Embryonic facial prominence (tissue), 1 donor: ENCODE measurements around the gene RANBP3.

Source experiments
- DNase-seq: peaks from one replicate; pipeline ENCODE4 v3.0.0-alpha.2; 2016; ENCODE audit errors: extremely low spot score

Gene RANBP3

GRCh38 chr19:5952193-5953029, 25.5 kb downstream of the RANBP3 start:
- no peak for DNase-seq

- no peak for DNase-seq
Measured at GRCh38 chr19:5951338-5951861, 26.5 kb downstream of the RANBP3 start.

DNA sequence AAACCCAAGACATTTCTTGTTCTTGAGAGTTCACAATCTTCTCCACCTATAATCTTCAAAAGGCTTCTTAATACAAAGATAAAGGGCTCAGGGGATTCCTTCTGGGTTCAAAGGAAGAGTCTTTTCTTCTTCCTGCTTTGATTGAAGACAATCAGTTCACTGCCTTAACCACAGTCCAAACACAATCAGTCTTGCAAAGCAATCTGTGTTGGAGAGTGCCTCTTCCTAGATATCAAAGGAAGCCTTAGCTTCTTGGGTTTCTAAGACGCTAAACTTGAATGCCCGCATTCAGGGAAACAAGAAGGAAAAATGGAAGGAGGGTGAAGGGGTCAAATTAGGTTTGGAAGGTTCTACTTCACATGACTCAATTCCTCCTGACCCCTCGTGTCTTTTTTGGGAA, 27.2 kb downstream of the RANBP3 start:
- DNase-seq = no peak

DNA sequence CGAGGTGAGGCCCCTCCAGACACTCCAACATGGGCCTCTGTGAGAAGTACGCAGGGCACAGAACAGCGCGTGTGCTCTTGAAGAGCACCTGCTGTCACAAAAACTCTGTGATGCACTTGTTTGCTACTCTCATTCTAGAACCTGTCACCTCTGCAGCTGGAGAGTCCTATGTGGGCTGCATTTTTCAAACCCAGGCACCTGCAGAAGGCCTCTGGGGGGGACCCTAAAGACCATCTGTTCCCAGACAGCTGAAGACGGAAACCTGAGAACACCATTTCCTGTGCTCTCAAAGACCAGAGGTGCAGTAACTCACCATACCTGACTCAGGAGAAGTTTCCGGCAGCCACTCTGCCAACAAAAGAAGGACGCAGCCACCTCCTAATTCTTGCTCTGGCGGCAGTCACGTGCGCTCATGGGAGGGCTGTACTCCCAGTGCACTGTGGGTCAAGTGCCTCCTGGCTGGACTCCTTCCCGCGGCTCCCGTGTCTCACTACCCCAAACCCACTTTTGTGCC, 28.1 kb downstream of the RANBP3 start:
- no peak for DNase-seq

GRCh38 chr19:5948752-5949564, 29.0 kb downstream of the RANBP3 start:
- DNase-seq = no peak

DNA sequence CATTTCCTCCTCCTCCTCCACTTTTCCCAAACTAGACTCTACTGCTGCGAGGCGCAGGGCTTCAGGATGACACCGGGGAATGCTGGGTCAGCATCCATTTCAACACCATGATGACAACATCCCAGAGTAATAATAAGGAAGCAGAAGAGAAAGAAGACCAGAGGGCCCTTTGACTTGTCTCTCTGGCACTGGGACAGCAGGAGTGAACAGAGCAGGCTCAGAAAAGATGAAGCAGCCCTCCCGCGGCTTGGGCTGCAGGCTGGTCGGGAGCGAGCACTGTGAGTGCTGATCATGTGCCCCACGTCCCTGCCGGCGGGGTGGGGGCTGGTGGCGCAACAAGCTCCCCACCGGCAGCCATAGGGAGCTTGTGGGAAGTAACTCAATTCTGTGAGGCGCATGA, 30.5 kb downstream of the RANBP3 start:
- DNase-seq = no peak

DNA sequence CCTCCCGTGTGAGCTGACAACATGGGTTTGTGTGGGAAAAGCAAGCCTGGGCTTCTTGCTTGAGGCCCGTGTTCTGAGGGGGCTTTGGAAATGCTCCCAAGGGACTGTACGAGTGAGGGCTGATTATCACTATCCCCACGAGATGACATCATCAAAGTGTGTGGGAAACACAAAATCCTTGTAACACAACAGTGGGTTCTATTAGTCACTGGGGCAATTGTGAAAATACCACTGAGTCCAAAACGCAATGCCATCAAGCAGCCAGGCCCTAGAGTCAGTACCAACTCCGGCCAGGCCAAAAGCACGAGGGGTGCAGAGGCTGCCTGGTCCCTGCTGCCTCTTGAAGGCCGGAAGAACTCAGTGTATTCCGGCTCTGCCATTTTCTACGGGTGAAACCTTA, 34.3 kb downstream of the RANBP3 start:
- no peak for DNase-seq

DNA sequence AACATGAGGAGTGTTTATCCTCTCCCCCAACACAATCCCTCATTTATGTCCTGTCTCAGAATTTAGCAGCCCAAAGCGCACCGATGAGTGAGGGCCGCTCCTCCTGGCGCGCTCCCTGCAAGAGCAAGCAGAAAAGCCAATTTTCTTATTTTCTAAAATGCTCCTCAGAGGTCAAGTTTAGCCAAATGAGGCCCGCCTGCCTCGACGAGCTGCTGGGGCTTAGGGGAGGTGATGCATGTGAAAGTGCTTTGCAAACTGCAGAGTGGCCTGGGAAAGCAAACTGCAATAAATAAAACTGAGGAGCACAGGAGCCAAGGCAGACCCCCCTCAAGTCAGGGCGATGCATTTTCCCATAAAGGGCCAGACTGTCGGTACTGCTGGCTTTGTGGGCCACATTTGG, 34.9 kb downstream of the RANBP3 start:
- DNase-seq = no peak

- DNase-seq = no peak
Measured at GRCh38 chr19:5941673-5942072, 36.3 kb downstream of the RANBP3 start.

DNA sequence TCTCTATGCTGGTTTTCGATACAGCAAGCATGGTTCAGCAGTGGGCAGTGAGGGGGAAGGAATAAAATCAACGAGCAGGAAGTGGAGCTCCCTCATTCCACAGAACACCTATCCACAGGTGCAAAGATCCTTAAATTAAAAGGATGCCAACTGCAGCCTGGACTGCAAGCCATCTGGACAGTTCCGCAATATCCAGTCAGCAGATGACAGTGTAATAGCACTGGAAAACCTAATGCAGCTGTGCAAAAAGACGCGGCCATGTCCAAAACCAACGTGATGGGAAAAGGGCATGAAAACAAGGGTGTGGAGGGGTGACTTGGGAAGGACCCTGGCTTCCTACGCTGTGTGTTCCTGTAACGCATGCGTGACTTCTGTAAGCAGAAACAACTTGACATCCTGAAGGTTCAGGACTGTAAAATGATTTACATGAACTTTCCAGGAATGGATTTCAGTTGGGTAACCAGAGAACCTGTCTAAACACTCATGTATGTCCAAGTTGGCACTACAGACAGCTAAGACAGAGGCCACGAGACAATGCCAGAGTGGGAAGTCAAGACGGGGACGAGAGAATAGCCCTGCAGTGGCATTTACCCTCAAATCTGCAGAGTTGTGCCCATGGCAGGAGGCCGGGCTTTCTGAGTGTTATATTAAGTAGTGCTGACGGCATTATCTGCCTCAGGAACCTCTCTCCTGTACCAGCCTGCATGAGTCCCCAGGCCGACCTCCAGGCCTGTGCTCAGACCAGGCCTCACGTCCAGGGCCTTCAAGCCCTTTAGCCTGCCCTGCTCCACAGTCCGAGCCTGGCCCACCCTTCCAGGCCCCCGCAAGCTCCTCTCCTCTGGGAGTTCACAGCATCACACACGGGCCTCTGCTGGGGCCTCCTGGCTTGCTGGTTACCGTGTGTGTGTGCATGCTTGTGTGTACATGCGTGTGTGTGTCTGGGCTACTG, 37.4 kb downstream of the RANBP3 start:
- DNase-seq = no peak

- no peak for DNase-seq
Measured at GRCh38 chr19:5937550-5937949, 40.4 kb downstream of the RANBP3 start.

GRCh38 chr19:5936292-5936592, 41.7 kb downstream of the RANBP3 start:
- no peak for DNase-seq

DNA sequence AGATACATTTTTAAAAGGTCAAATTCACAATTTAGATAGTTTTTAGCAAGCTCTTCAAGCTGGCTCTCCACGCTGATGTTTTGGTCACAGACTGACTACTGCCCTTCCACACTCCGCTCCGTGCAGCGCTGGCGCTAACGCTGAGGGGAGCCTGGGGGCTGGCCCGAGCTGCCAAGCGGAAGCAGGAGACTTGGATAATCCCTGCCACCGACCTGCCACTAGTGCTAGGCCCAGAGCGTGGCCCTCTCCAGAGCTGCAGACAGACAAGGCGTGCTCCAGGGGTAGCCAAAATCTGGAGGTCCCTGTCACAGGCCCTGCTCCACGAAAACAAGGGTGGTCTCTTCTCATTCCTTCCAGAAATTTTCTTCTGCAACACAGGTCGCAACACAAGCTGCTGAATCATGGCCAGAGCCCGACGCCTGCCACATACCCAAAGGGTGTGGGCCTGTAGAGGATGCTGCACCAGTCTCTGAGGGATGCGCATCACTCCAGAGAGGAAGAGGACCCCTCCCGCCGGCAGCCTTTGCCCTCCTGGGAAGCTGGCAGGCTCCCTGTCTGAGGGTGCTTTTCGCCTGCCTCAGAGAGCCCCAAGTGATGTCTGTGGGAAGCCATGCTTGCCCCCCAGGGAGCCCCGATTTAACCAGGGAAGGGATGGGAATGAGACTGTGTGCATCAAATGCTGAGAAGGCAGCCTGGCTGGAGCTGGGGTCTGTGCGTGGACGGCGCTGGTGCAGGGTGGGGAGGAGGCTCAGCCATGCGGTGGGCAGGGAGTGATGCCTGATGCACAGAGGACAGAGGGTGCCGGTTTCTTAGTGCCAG, 42.3 kb downstream of the RANBP3 start:
- DNase-seq = no peak

DNA sequence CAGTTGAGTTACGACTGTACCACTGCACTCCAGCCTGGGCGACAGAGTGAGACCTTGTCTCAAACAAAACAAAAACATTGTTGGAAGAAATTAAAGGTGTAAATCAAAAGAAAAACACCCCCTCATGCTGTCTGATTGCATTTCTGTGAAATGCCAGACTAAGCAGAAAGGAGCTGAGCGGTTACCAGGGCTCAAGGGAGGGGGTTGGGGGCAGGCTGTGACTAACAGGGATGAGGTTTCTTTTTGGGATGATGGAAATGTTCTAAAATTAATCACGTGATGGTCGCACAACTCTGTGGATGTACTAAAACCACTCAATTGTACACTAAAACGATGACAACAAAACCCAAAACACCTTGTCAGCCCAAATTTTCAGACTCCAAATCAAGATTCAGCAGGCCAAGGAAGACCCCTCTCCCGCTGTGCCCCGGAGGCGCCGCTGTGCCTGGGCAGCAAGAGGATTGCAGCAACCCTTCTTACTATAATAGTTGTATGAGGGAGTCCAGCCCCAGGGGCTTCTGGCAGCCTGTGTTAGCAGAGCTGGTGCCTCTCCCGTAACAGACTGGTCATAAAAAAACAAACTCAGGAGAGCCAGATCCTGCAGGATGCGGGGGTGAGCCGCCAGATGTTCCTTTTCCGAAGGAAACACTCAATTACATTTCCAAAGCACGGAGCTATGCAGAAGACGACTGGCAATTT, 43.0 kb downstream of the RANBP3 start:
- DNase-seq = peak; percentile 18

GRCh38 chr19:5934069-5934401, 43.9 kb downstream of the RANBP3 start:
- DNase-seq = no peak

GRCh38 chr19:5933391-5934068, 44.4 kb downstream of the RANBP3 start:
- no peak for DNase-seq

- DNase-seq = no peak
Measured at GRCh38 chr19:5932609-5933262, 45.2 kb downstream of the RANBP3 start.

DNA sequence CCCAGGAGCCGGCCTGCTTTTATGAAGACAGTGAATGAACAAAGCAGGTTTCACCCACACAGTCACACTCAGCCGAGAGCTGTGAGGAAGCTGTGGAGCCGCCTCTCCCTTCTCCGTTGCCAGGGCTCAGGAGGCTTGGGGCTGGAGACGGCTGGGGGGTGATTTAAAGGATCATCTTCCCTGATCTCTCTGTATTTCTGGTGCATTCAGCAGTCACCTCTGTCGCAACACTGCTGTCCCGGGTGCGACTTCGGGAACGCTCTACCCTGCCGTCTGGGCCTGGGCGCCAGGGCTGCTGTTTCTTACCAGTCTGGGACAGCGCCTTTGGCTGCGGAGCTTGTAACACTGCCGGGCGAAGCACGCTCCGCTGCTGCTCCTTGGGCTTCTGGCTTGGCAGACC, 45.8 kb downstream of the RANBP3 start:
- DNase-seq = no peak

GRCh38 chr19:5931251-5931650, 46.7 kb downstream of the RANBP3 start:
- no peak for DNase-seq
